Superior temporal gyrus (tissue), 1 donor: ENCODE measurements around the gene SH3BP5L.

ENCODE experiments used
- DNase-seq: peaks from one replicate; pipeline ENCODE4 v3.0.0-alpha.2; 2016; ENCODE audit errors: extremely low spot score

SH3BP5L gene

GRCh38 chr1:248828845-248829244 is 3.1 kb upstream of the SH3BP5L start:
- no peak for DNase-seq

GRCh38 chr1:248825573-248825908 is 174 bp downstream of the SH3BP5L start:
- no peak for DNase-seq

GRCh38 chr1:248825136-248825535 is 579 bp downstream of the SH3BP5L start:
- no peak for DNase-seq

- no peak for DNase-seq
Measured at GRCh38 chr1:248824701-248825100, 1.0 kb downstream of the SH3BP5L start.

- DNase-seq: no peak
Measured at GRCh38 chr1:248824301-248824700, 1.4 kb downstream of the SH3BP5L start.

- peak; percentile 60 for DNase-seq
Measured at GRCh38 chr1:248823517-248824001, 2.2 kb downstream of the SH3BP5L start.

GRCh38 chr1:248822148-248823032 is 3.3 kb downstream of the SH3BP5L start:
- DNase-seq: no peak

GRCh38 chr1:248821641-248822040 is 4.1 kb downstream of the SH3BP5L start:
- DNase-seq: no peak

- DNase-seq: no peak
Measured at GRCh38 chr1:248821101-248821500, 4.6 kb downstream of the SH3BP5L start.

- no peak for DNase-seq
Measured at GRCh38 chr1:248820041-248820585, 5.6 kb downstream of the SH3BP5L start.

- no peak for DNase-seq
Measured at GRCh38 chr1:248818505-248819374, 7.0 kb downstream of the SH3BP5L start.

- DNase-seq: no peak
Measured at GRCh38 chr1:248817065-248817464, 8.7 kb downstream of the SH3BP5L start.

GRCh38 chr1:248816042-248816851 is 9.5 kb downstream of the SH3BP5L start:
- DNase-seq: no peak

- DNase-seq: no peak
Measured at GRCh38 chr1:248815407-248816034, 10.2 kb downstream of the SH3BP5L start.

GRCh38 chr1:248814351-248814750 is 11.4 kb downstream of the SH3BP5L start:
- no peak for DNase-seq

GRCh38 chr1:248813546-248813945 is 12.2 kb downstream of the SH3BP5L start:
- no peak for DNase-seq

- no peak for DNase-seq
Measured at GRCh38 chr1:248812736-248813425, 12.8 kb downstream of the SH3BP5L start.

GRCh38 chr1:248811514-248812490 is 13.9 kb downstream of the SH3BP5L start:
- DNase-seq: no peak
